GDM1 (cell line): ENCODE data around the gene WNT4.

Source experiments
- DNase-seq: peaks from one replicate; lab custom pipeline; 2025; lab: John Stamatoyannopoulos, UW

WNT4 gene

GRCh38 chr1:22129501-22130117 is 13.3 kb downstream of the WNT4 start:
- no peak for DNase-seq

- DNase-seq, result no peak
Observed at GRCh38 chr1:22128392-22128791, 14.5 kb downstream of the WNT4 start.

GRCh38 chr1:22127731-22128130 is 15.2 kb downstream of the WNT4 start:
- DNase-seq, result no peak

GRCh38 chr1:22127248-22127647 is 15.6 kb downstream of the WNT4 start:
- no peak for DNase-seq

GRCh38 chr1:22126531-22126930 is 16.4 kb downstream of the WNT4 start:
- DNase-seq, result no peak

- no peak for DNase-seq
Observed at GRCh38 chr1:22124592-22125229, 18.2 kb downstream of the WNT4 start.

GRCh38 chr1:22123901-22124404 is 18.9 kb downstream of the WNT4 start:
- DNase-seq, result no peak

GRCh38 chr1:22123071-22123390 is 19.9 kb downstream of the WNT4 start:
- no peak for DNase-seq

GRCh38 chr1:22122273-22123070 is 20.4 kb downstream of the WNT4 start:
- DNase-seq, result no peak

- no peak for DNase-seq
Observed at GRCh38 chr1:22121421-22121911, 21.4 kb downstream of the WNT4 start.

GRCh38 chr1:22120469-22120790 is 22.5 kb downstream of the WNT4 start:
- DNase-seq, result no peak

GRCh38 chr1:22119626-22120468 is 23.1 kb downstream of the WNT4 start:
- DNase-seq, result no peak

GRCh38 chr1:22118291-22118992 is 24.5 kb downstream of the WNT4 start:
- DNase-seq, result no peak

- no peak for DNase-seq
Observed at GRCh38 chr1:22117851-22118250, 25.0 kb downstream of the WNT4 start.

- no peak for DNase-seq
Observed at GRCh38 chr1:22117238-22117637, 25.7 kb downstream of the WNT4 start.

GRCh38 chr1:22115286-22115685 is 27.6 kb downstream of the WNT4 start:
- no peak for DNase-seq

- no peak for DNase-seq
Observed at GRCh38 chr1:22114083-22115012, 28.5 kb downstream of the WNT4 start.

GRCh38 chr1:22112554-22112953 is 30.3 kb downstream of the WNT4 start:
- no peak for DNase-seq

GRCh38 chr1:22111620-22112019 is 31.3 kb downstream of the WNT4 start:
- DNase-seq, result no peak

- DNase-seq, result no peak
Observed at GRCh38 chr1:22111115-22111514, 31.8 kb downstream of the WNT4 start.
